VCaP (cell line): ENCODE results near the gene RPTOR.

Source experiments
- H3K27ac ChIP-seq: fragments of 450-650 bp; 2 replicates; pipeline ENCODE4 v1.5.1; 2017
- TF ChIP-seq, protein P1 (sequence below): fragments of 450-650 bp; conservative IDR thresholded peaks from 2 replicates; pipeline ENCODE4 v1.5.1; 2017; ENCODE audit warnings: mild to moderate bottlenecking, moderate library complexity

RPTOR gene

DNA sequence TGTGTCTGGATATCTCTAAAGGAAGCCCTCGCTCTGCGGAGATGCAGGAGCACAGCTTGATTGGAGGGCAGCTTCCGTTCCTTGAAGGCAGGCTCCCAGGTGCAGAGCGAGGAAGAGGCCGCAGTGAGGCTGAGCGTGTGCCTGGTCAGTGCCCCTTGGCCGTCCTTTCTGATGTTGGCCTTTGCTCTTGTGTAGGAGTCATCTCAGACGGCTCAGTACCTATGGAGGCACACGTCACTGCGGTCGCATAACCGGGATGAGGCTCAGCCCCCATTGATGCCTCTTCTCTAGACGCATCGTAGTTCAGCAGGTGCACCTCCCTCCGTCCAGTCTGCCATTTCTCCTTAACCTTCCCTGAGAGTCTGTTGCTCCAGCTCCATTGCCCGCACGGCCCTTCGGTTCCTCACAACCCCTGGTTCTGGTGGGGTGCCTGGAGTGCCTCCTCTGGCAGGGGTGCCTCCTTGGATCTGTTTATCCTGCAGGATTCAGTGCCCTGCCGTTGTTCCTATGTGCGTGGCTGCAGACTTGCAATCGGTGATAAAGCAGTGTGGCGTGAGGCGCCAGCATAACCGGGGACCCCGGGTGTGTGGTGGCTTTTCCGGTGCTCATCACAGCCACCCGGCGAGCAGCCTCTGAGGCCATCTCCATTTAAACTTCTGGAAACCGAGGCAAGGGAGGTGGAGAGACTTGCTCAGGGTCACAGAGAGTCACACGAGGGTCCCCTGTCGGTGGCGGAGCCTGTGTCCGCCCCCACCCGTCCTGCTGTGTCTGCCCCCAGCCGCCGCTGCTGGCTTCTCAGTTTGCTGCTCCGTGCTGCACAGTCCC lies 258.2 kb downstream of the RPTOR start:
- no peak overlapping the region for H3K27ac ChIP-seq
- TF ChIP-seq, protein P1, sequence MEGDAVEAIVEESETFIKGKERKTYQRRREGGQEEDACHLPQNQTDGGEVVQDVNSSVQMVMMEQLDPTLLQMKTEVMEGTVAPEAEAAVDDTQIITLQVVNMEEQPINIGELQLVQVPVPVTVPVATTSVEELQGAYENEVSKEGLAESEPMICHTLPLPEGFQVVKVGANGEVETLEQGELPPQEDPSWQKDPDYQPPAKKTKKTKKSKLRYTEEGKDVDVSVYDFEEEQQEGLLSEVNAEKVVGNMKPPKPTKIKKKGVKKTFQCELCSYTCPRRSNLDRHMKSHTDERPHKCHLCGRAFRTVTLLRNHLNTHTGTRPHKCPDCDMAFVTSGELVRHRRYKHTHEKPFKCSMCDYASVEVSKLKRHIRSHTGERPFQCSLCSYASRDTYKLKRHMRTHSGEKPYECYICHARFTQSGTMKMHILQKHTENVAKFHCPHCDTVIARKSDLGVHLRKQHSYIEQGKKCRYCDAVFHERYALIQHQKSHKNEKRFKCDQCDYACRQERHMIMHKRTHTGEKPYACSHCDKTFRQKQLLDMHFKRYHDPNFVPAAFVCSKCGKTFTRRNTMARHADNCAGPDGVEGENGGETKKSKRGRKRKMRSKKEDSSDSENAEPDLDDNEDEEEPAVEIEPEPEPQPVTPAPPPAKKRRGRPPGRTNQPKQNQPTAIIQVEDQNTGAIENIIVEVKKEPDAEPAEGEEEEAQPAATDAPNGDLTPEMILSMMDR: no peak

GRCh38 chr17:80803451-80804428 lies 259.1 kb downstream of the RPTOR start:
- TF ChIP-seq, protein P1: no peak
- no peak overlapping the region for H3K27ac ChIP-seq

GRCh38 chr17:80804466-80804865 lies 259.8 kb downstream of the RPTOR start:
- H3K27ac ChIP-seq: no peak overlapping the region
- TF ChIP-seq, protein P1: no peak

GRCh38 chr17:80805032-80805751 lies 260.6 kb downstream of the RPTOR start:
- TF ChIP-seq, protein P1: no peak
- no peak overlapping the region for H3K27ac ChIP-seq

DNA sequence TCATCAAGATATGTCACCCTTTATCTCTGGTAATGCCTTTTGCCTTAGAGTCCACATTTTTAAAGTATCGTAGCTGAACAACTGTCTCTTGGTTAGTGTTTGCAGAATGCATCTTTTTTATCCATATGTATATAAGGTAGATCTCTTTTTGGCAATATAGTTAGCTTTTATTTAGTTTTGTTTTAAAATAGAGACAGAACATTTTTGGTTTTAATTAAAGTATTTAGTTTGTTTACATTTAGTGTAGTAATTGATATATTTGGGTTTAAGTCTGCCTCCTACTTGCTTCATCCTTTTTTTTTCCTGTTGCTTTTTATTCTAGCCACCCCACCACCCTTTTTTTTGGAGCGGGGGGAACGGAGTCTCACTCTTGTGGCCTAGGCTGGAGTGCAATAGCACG lies 262.4 kb downstream of the RPTOR start:
- TF ChIP-seq, protein P1: no peak
- H3K27ac ChIP-seq: no peak overlapping the region

DNA sequence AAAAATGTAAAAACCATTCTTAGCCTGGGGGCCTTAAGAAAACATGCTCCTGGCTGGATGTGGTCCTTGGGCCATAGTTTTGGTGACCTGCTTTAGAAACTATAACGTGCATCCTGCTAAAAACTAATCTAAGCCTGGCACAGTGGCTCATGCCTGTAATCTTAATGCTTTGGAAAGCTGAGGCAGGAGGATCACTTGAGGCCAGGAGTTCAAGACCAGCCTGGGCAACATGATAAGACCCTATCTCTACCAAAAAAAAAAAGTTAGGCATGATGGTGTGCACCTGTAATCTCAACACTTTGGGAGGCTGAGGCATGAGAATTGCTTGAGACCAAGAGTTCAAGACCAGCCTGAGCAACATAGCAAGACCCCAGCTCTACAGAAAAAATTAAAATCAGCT lies 263.2 kb downstream of the RPTOR start:
- no peak overlapping the region for H3K27ac ChIP-seq
- TF ChIP-seq, protein P1: no peak
